ENCODE measurements around the gene TES.

GRCh38 chr7:116242178-116242577 lies 31.8 kb downstream of the TES start:
- no peak for TF ChIP-seq ZNF274 (IDR thresholded peaks at IDR 0.05; ENCODE audit: low read depth, low read length)
- TF ChIP-seq SUZ12 (IDR thresholded peaks at IDR 0.05; ENCODE audit: extremely low read depth, insufficient read depth, insufficient read length): no peak

Data from NT2/D1 (cell line).